Ovary (tissue), 3 donors: ENCODE measurements around the gene GJA4.

ENCODE experiments used
- EP300 ChIP-seq: sonication (generic); formaldehyde crosslinking; IDR thresholded peaks from one replicate; pipeline ENCODE4 v1.6.1; 2017; ENCODE audit warnings: antibody characterized with exemption
- TF ChIP-seq, protein P1 (sequence below), 3 donors: fragments of 450-650 bp in 2 of 3; fragments of 200-600 bp in 1 of 3; IDR thresholded peaks; one replicate each; pipeline versions ENCODE4 v1.5.1 to v1.8.0; 2016 to 2022; ENCODE audit warnings: antibody characterized with exemption in 3 of 3, mild to moderate bottlenecking in 1 of 3
- donor health status: DM: no; HTN: no; CAD: no.

DNA sequence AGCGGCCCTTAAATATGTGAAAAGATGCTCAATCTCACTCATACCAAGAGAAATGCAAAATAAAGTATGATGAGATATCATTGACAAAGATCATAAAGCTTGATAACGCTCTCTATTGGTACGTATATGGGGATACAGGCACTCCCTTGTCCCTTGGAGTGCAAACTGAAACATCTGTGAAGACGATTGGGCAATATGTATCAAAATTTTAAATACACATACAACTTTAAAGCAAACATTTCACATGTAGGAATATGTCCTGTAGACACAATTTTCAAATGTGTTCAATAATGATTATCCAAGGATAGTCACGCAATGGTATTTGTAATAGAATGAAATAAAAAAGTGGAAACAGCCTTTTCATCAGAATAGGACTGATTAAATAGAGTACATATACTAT lies 13.8 kb upstream of the GJA4 start:
- TF ChIP-seq, protein P1, sequence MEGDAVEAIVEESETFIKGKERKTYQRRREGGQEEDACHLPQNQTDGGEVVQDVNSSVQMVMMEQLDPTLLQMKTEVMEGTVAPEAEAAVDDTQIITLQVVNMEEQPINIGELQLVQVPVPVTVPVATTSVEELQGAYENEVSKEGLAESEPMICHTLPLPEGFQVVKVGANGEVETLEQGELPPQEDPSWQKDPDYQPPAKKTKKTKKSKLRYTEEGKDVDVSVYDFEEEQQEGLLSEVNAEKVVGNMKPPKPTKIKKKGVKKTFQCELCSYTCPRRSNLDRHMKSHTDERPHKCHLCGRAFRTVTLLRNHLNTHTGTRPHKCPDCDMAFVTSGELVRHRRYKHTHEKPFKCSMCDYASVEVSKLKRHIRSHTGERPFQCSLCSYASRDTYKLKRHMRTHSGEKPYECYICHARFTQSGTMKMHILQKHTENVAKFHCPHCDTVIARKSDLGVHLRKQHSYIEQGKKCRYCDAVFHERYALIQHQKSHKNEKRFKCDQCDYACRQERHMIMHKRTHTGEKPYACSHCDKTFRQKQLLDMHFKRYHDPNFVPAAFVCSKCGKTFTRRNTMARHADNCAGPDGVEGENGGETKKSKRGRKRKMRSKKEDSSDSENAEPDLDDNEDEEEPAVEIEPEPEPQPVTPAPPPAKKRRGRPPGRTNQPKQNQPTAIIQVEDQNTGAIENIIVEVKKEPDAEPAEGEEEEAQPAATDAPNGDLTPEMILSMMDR (IDR thresholded peaks at IDR 0.05): no peak
- no peak for TF ChIP-seq EP300
